Thyroid gland (tissue), 4 donors: ENCODE results near the gene CFAP300. TPM values are rescaled to one million over a fixed set of nuclear protein-coding genes. Genes with fewer than 3 reads are reported as not detected.

Source experiments
- DNase-seq, 2 donors: peaks; one replicate each; pipeline ENCODE4 v3.0.0-alpha.2; 2019
- H3K27ac ChIP-seq, 3 donors: fragments of 200-600 bp; sonication (generic); 1 replicate in 2 of 3; 2 replicates in 1 of 3; pipeline ENCODE4 v1.5.1; 2016 to 2019; ENCODE audit warnings: mild to moderate bottlenecking in 1 of 3, moderate library complexity in 1 of 3
- H3K27me3 ChIP-seq: fragments of 200-600 bp; sonication (generic); one replicate; pipeline ENCODE4 v1.5.1; 2019
- H3K36me3 ChIP-seq, 2 donors: fragments of 200-600 bp; sonication (generic); one replicate each; pipeline ENCODE4 v1.5.1; 2016 to 2019
- H3K4me1 ChIP-seq, 2 donors: fragments of 200-600 bp; sonication (generic); one replicate each; pipeline ENCODE4 v1.5.1; 2017 to 2019
- H3K4me3 ChIP-seq, 3 donors: fragments of 200-600 bp; sonication (generic); replicated peaks in 1 of 3; 1 replicate in 2 of 3; 2 replicates in 1 of 3; pipeline ENCODE4 v1.5.1; 2016; ENCODE audit warnings: mild to moderate bottlenecking in 1 of 3
- H3K9me3 ChIP-seq: fragments of 200-600 bp; sonication (generic); one replicate; pipeline ENCODE4 v1.5.1; 2017
- CTCF ChIP-seq, 6 experiments: fragments of 200-600 bp in 3 of 6; fragments of 450-650 bp in 3 of 6; sonication (generic) in 3 of 6; IDR thresholded peaks; one replicate each; pipeline ENCODE4 v1.5.1; 2016 to 2019; ENCODE audit warnings: antibody characterized with exemption in 6 of 6, mild to moderate bottlenecking in 2 of 6, inconsistent platforms in 1 of 6, moderate library complexity in 1 of 6
- POLR2A ChIP-seq, 2 donors: fragments of 450-650 bp; IDR thresholded peaks; one replicate each; pipeline ENCODE4 v1.6.1; 2017; ENCODE audit warnings: antibody characterized with exemption in 2 of 2, mild to moderate bottlenecking in 2 of 2, moderate library complexity in 1 of 2
- WGBS, 2 donors: methylation state at CpG; one replicate each; pipeline ENCODE4 v1.1.5; 2017; 5-methylcytosine and 5-hydroxymethylcytosine counted together
- intact Hi-C: fragments of 100-400 bp; cut with DNase I; formaldehyde crosslinking; loops from one replicate; pipeline ENCODE4 v1.15.1; 2023
- small RNA-seq: library from RNA; depleted of rRNA; stranded (forward); fragments of <200 nt; gene quantifications from one replicate; pipeline ENCODE3, GENCODE V24; 2016
- total RNA-seq, 4 donors: library from RNA; depleted of rRNA; stranded (reverse); fragments of >200 nt; gene quantifications; one replicate each; pipeline ENCODE4 v1.2.3, GENCODE V29; 2016

CFAP300 gene
- total RNA-seq, 4 donors from 2014 or later: 1.5 to 5.9 (median 1.6) TPM; not detected in 1

DNA sequence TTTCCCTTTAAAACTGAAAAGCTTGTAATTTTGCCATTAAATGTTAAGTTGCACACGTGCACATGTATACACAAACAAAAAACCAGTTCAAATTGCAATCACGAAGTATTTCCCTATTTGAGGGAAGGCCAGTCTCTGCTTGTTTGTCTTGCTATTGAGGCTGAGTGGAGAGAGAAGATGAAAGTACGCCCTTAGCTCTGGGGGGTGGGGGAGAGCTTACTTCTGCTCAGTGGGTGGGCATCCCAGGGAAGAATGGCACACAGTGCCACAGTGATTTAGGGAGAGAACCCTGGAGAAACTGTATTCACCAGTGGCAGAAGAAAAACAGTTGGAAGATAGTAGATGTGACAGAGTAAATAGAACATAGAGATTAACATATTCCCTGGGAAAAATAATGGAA, 71.7 kb downstream of the CFAP300 start:
- no peaks in the 10 kb centered on the region for H3K36me3 ChIP-seq
- intact Hi-C loops: no loop called here
- 23 to 33% methylated on average over 3 of the region's 3 CpGs for WGBS, 2 donors
- no peaks in the 10 kb centered on the region for H3K27me3 ChIP-seq
- no peaks in the 10 kb centered on the region for H3K9me3 ChIP-seq
- peak overlapping the region; percentile 6 to 74 (median 65) for H3K27ac ChIP-seq
- TF ChIP-seq CTCF (IDR thresholded peaks at IDR 0.05): no peak
- TF ChIP-seq POLR2A (IDR thresholded peaks at IDR 0.05): no peak
- peaks cover 49 to 63% of the 10 kb centered on the region in 2 donors for H3K4me1 ChIP-seq
- DNase-seq: peak; percentile 26 to 37
- H3K4me3 ChIP-seq: no peak overlapping the region

DNA sequence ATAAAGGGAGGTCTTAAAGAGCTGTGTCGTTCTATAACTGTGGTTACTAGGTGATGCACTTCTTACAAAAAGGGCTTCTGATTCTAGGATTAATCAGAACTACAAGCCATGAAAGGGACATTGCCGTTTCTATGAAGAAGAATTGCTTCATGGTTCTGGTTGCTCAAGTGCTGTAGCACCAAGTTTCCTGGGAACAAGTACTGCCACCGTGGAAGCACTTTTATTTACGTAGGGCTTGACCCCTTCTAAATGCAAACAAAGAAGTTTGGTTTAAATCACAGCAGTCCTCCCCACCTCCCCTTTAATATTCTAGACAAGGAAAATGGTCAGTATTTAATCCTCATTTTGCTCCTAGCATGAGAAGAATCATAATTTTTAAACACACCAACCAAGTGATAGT, 72.8 kb downstream of the CFAP300 start:
- H3K36me3 ChIP-seq: no peaks in the 10 kb centered on the region
- DNase-seq: peak; percentile 23 to 24
- intact Hi-C loops: no loop called here
- no peaks in the 10 kb centered on the region for H3K27me3 ChIP-seq
- TF ChIP-seq CTCF (IDR thresholded peaks at IDR 0.05) (no peak), POLR2A (IDR thresholded peaks at IDR 0.05) (no peak)
- no peaks in the 10 kb centered on the region for H3K9me3 ChIP-seq
- H3K27ac ChIP-seq: peak overlapping the region; percentile 48 to 74 (median 65)
- peaks cover 43 to 59% of the 10 kb centered on the region in 2 donors for H3K4me1 ChIP-seq
- 22 to 25% methylated on average over 4 of the region's 4 CpGs for WGBS, 2 donors
- no peak overlapping the region for H3K4me3 ChIP-seq

- Histone ChIP-seq H3K9me3 (no peaks in the 10 kb centered on the region), H3K4me3 (no peak overlapping the region), H3K36me3 (no peaks in the 10 kb centered on the region), H3K27ac (peak overlapping the region in 2 of 3 donors; percentile 53 to 65), H3K27me3 (no peaks in the 10 kb centered on the region), H3K4me1 (peaks cover 38 to 55% of the 10 kb centered on the region in 2 donors)
- WGBS, 2 donors: 62% methylated on average over 3 of the region's 3 CpGs
- intact Hi-C loops: no loop called here
- DNase-seq: no peak
- TF ChIP-seq POLR2A (IDR thresholded peaks at IDR 0.05) (no peak), CTCF (IDR thresholded peaks at IDR 0.05) (no peak)
Observed at GRCh38 chr11:102120437-102120973, 73.3 kb downstream of the CFAP300 start.

DNA sequence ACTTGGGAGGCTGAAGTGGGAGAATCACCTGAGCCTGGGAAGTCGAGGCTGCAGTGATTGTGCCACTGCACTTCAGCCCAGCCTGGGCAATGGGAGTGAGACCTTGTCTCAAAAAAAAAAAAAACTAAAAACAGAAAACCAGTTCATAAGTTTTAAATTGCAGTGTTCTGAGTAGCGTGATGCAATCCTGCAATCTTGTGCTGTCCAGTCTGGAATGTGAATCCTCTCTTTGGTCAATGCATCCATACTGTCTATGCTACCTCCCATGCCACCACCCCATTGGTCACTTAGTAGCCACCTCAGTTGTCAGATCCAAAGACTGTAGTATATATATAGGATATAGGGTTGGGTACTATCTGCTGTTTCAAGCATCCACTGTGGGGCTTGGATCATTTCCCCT, 74.1 kb downstream of the CFAP300 start:
- no peak overlapping the region for H3K4me3 ChIP-seq
- H3K27me3 ChIP-seq: no peaks in the 10 kb centered on the region
- H3K36me3 ChIP-seq: no peaks in the 10 kb centered on the region
- 73 to 77% methylated on average over 2 of the region's 2 CpGs for WGBS, 2 donors
- DNase-seq: no peak
- H3K4me1 ChIP-seq: peaks cover 31 to 48% of the 10 kb centered on the region in 2 donors
- H3K9me3 ChIP-seq: no peaks in the 10 kb centered on the region
- H3K27ac ChIP-seq: no peak overlapping the region
- intact Hi-C loops: no loop called here
- TF ChIP-seq CTCF (IDR thresholded peaks at IDR 0.05): no peak
- TF ChIP-seq POLR2A (IDR thresholded peaks at IDR 0.05): no peak

Small RNA genes within 50 kb of the gene (small RNA-seq; reads per million reads assigned to genes)
- not detected for gene RNA5SP535

Other genes with a start within 250 kb of the CFAP300 start
- gene CEP126, start 132.4 kb upstream of the CFAP300 start, total RNA-seq: 10 to 100 TPM in 1 of 4 donors, 1 to 10 TPM in 3; 6.3 to 10.6 (median 8.1) TPM
- gene ANGPTL5, start 130.9 kb upstream of the CFAP300 start, total RNA-seq: 1 to 10 TPM in 2 of 4 donors, under 1 TPM in 1, not detected in 1; 0.63 to 2.3 (median 1.2) TPM
- gene YAP1, start 63.0 kb downstream of the CFAP300 start, total RNA-seq: 100 to 1,000 TPM; 162 to 202 (median 176) TPM